PC-3 (cell line): ENCODE results near the gene TMEM273.
"Not testable (repeated sequence)": the region's sequence is repeated elsewhere in the genome, so short reads cannot be mapped to it uniquely, and the experiment has no call there.

Experiments used
- EZH2 ChIP-seq: fragments of 300-600 bp; sonication (generic); IDR thresholded peaks from one replicate; pipeline ENCODE4 v1.6.1; 2017; ENCODE audit warnings: antibody characterized with exemption, mild to moderate bottlenecking, low read length; ENCODE audit not compliant: unreplicated experiment
- TF ChIP-seq, protein P1 (sequence below): fragments of 300-600 bp; sonication (generic); conservative IDR thresholded peaks from 2 replicates; pipeline ENCODE4 v1.5.1; 2017; ENCODE audit warnings: antibody characterized with exemption, low read depth, mild to moderate bottlenecking, low read length

DNA sequence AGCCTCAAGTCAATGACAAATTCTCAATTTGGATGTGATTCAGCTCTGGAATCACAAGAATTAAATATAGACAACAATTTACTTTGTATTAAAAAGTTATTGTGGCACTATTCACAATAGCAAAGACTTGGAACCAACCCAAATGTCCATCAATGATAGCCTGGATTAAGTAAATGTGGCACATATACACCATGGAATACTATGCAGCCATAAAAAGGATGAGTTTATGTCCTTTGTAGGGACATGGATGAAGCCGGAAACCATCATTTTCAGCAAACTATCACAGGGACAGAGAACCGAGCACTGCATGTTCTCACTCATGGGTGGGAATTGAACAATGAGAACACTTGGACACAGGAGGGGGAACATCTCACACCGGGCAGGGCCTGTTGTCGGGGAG lies 7.7 kb upstream of the TMEM273 start:
- TF ChIP-seq, protein P1, sequence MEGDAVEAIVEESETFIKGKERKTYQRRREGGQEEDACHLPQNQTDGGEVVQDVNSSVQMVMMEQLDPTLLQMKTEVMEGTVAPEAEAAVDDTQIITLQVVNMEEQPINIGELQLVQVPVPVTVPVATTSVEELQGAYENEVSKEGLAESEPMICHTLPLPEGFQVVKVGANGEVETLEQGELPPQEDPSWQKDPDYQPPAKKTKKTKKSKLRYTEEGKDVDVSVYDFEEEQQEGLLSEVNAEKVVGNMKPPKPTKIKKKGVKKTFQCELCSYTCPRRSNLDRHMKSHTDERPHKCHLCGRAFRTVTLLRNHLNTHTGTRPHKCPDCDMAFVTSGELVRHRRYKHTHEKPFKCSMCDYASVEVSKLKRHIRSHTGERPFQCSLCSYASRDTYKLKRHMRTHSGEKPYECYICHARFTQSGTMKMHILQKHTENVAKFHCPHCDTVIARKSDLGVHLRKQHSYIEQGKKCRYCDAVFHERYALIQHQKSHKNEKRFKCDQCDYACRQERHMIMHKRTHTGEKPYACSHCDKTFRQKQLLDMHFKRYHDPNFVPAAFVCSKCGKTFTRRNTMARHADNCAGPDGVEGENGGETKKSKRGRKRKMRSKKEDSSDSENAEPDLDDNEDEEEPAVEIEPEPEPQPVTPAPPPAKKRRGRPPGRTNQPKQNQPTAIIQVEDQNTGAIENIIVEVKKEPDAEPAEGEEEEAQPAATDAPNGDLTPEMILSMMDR: not testable (repeated sequence)
- not testable (repeated sequence) for TF ChIP-seq EZH2
